IMR-90 (cell line): ENCODE measurements around the gene PPARGC1A. TPM values are rescaled to one million over a fixed set of nuclear protein-coding genes. Genes with fewer than 3 reads are reported as not detected.

Source experiments
- ATAC-seq: fragments of 200-7000 bp; cut with Tn5 transposase; 2 replicates; pipeline ENCODE4 v1.9.1; 2020; ENCODE audit warnings: low read depth, mild to moderate bottlenecking, moderate library complexity
- BruUV-seq: library from RNA; stranded (reverse); fragments of 400-500 nt; replicated peaks from 2 replicates; lab custom pipeline; 2021; lab: Mats Ljungman, UMichigan
- CTCF ChIA-PET: fragments of 300-600 bp; formaldehyde crosslinking; extraction: SDS; loops from one replicate; lab custom pipeline; 2021; ENCODE audit warnings: antibody characterized with exemption; lab: Yijun Ruan, JAX
- POLR2A ChIA-PET: fragments of 300-600 bp; sonication (Branson Sonifier 250); formaldehyde crosslinking; loops from one replicate; lab custom pipeline; 2022; ENCODE audit warnings: antibody characterized with exemption; ENCODE audit not compliant: unreplicated experiment; lab: Charles Lee
- DNase-seq: peaks from one replicate; pipeline ENCODE4 v3.0.0; 2013
- H2AFZ ChIP-seq: replicated peaks from 2 replicates; pipeline ENCODE3; 2013; ENCODE audit warnings: low read length, mild to moderate bottlenecking; ENCODE audit not compliant: poor library complexity
- H2AK5ac ChIP-seq: 2 replicates; pipeline ENCODE4 v1.6.1; 2013; ENCODE audit warnings: low read depth, low read length, inconsistent platforms
- H2AK9ac ChIP-seq: replicated peaks from 2 replicates; pipeline ENCODE3; 2013; ENCODE audit warnings: mild to moderate bottlenecking, low read depth, low read length, moderate library complexity; ENCODE audit not compliant: poor library complexity
- H2BK120ac ChIP-seq: 2 replicates; pipeline ENCODE4 v1.6.1; 2013; ENCODE audit warnings: low read depth, low read length, inconsistent platforms
- H2BK15ac ChIP-seq: 3 replicates; pipeline ENCODE4 v1.6.1; 2013; ENCODE audit warnings: low read depth, low read length, inconsistent platforms
- H2BK20ac ChIP-seq: 2 replicates; pipeline ENCODE4 v1.6.1; 2013; ENCODE audit warnings: low read depth, mild to moderate bottlenecking, inconsistent platforms, low read length, moderate library complexity
- H2BK5ac ChIP-seq: 2 replicates; pipeline ENCODE4 v1.6.1; 2013; ENCODE audit warnings: mild to moderate bottlenecking, low read depth, low read length, inconsistent platforms; ENCODE audit not compliant: poor library complexity, severe bottlenecking
- H3K14ac ChIP-seq: replicated peaks from 2 replicates; pipeline ENCODE4 v1.6.1; 2013; ENCODE audit warnings: low read depth, low read length, inconsistent platforms
- H3K18ac ChIP-seq: 2 replicates; pipeline ENCODE4 v1.6.1; 2013; ENCODE audit warnings: low read depth, low read length, control low read depth
- H3K23ac ChIP-seq: 2 replicates; pipeline ENCODE4 v1.6.1; 2013; ENCODE audit warnings: low read depth, low read length, inconsistent platforms
- H3K27ac ChIP-seq: 2 replicates; pipeline ENCODE4 v1.5.1; 2013; ENCODE audit warnings: mild to moderate bottlenecking, control low read depth, low read length; ENCODE audit not compliant: insufficient read depth
- H3K27me3 ChIP-seq: 2 replicates; pipeline ENCODE4 v1.6.1; 2013; ENCODE audit warnings: low read length; ENCODE audit not compliant: control insufficient read depth, insufficient read depth
- H3K36me3 ChIP-seq: 2 replicates; pipeline ENCODE4 v1.6.1; 2013; ENCODE audit warnings: low read length, mixed read lengths; ENCODE audit not compliant: control insufficient read depth, insufficient read depth
- H3K4ac ChIP-seq: 2 replicates; pipeline ENCODE4 v1.6.1; 2013; ENCODE audit warnings: low read depth, low read length, inconsistent platforms
- H3K4me1 ChIP-seq: 2 replicates; pipeline ENCODE4 v1.6.1; 2013; ENCODE audit warnings: low read length, mixed read lengths; ENCODE audit not compliant: control insufficient read depth, insufficient read depth
- H3K4me2 ChIP-seq: 2 replicates; pipeline ENCODE4 v1.6.1; 2013; ENCODE audit warnings: low read depth, mild to moderate bottlenecking, control low read depth, low read length, moderate library complexity
- H3K4me3 ChIP-seq: 2 replicates; pipeline ENCODE4 v1.5.1; 2013; ENCODE audit warnings: low read depth, mild to moderate bottlenecking, control low read depth, low read length, moderate library complexity; ENCODE audit not compliant: insufficient read depth
- H3K56ac ChIP-seq: 2 replicates; pipeline ENCODE4 v1.6.1; 2013; ENCODE audit warnings: low read length, inconsistent platforms; ENCODE audit not compliant: insufficient read depth; ENCODE audit errors: extremely low read depth
- H3K79me1 ChIP-seq, 2 experiments: 2 replicates each; pipeline ENCODE4 v1.6.1; 2013; ENCODE audit warnings: low read length in 2 of 2, inconsistent platforms in 1 of 2, low read depth in 1 of 2
- H3K9ac ChIP-seq: 2 replicates; pipeline ENCODE4 v1.6.1; 2013; ENCODE audit warnings: low read depth, low read length, control low read depth
- H3K9me1 ChIP-seq: 2 replicates; pipeline ENCODE4 v1.6.1; 2013; ENCODE audit warnings: low read length, inconsistent platforms; ENCODE audit not compliant: insufficient read depth
- H3K9me3 ChIP-seq: 2 replicates; pipeline ENCODE4 v1.6.1; 2013; ENCODE audit warnings: low read length; ENCODE audit not compliant: control insufficient read depth, insufficient read depth
- H4K20me1 ChIP-seq: 2 replicates; pipeline ENCODE4 v1.6.1; 2013; ENCODE audit warnings: low read length, inconsistent platforms; ENCODE audit not compliant: insufficient read depth
- H4K5ac ChIP-seq: 2 replicates; pipeline ENCODE4 v1.6.1; 2013; ENCODE audit warnings: mild to moderate bottlenecking, low read depth, low read length, control low read depth
- H4K8ac ChIP-seq, 2 experiments: 2 replicates each; pipeline ENCODE4 v1.6.1; 2013; ENCODE audit warnings: low read depth in 2 of 2, low read length in 2 of 2, control low read depth in 1 of 2, inconsistent platforms in 1 of 2
- H4K91ac ChIP-seq: 2 replicates; pipeline ENCODE4 v1.6.1; 2013; ENCODE audit warnings: low read depth, low read length, inconsistent platforms; ENCODE audit not compliant: insufficient read depth
- BHLHE40 ChIP-seq: fragments of 150-350 bp; IDR thresholded peaks from 2 replicates; pipeline ENCODE4 v1.6.1; 2016; ENCODE audit warnings: mild to moderate bottlenecking, low read depth, low read length
- CEBPB ChIP-seq: IDR thresholded peaks from 2 replicates; pipeline ENCODE4 v1.6.1; 2012; ENCODE audit warnings: low read depth, low read length, improper control_type of control experiment
- CHD1 ChIP-seq: IDR thresholded peaks from 2 replicates; pipeline ENCODE4 v1.6.1; 2012; ENCODE audit warnings: low read depth, low read length, improper control_type of control experiment
- CTCF ChIP-seq: conservative IDR thresholded peaks from 2 replicates; pipeline ENCODE4 v1.5.1; 2012; ENCODE audit warnings: mild to moderate bottlenecking, low read depth, low read length, improper control_type of control experiment
- FOS ChIP-seq: fragments of 150-350 bp; IDR thresholded peaks from 2 replicates; pipeline ENCODE4 v1.6.1; 2016; ENCODE audit warnings: low read depth, low read length
- MAFK ChIP-seq: IDR thresholded peaks from 2 replicates; pipeline ENCODE4 v1.6.1; 2012; ENCODE audit warnings: low read depth, low read length, improper control_type of control experiment
- MAZ ChIP-seq: IDR thresholded peaks from 2 replicates; pipeline ENCODE4 v1.6.1; 2012; ENCODE audit warnings: low read depth, mild to moderate bottlenecking, low read length, improper control_type of control experiment, moderate library complexity, borderline replicate concordance
- MXI1 ChIP-seq: IDR thresholded peaks from 2 replicates; pipeline ENCODE4 v1.6.1; 2012; ENCODE audit warnings: low read depth, mild to moderate bottlenecking, low read length, moderate library complexity, borderline replicate concordance
- NFE2L2 ChIP-seq: fragments of 150-350 bp; IDR thresholded peaks from 2 replicates; pipeline ENCODE4 v1.6.1; 2016; ENCODE audit warnings: low read depth, mild to moderate bottlenecking, low read length
- POLR2A ChIP-seq: IDR thresholded peaks from 2 replicates; pipeline ENCODE4 v1.6.1; 2012; ENCODE audit warnings: mild to moderate bottlenecking, low read depth, low read length
- RAD21 ChIP-seq: IDR thresholded peaks from 2 replicates; pipeline ENCODE4 v1.6.1; 2012; ENCODE audit warnings: low read length, improper control_type of control experiment
- RCOR1 ChIP-seq: IDR thresholded peaks from 2 replicates; pipeline ENCODE4 v1.6.1; 2012; ENCODE audit warnings: mild to moderate bottlenecking, low read length, improper control_type of control experiment; ENCODE audit not compliant: insufficient replicate concordance
- RFX5 ChIP-seq: IDR thresholded peaks from 2 replicates; pipeline ENCODE4 v1.8.0; 2012; ENCODE audit warnings: low read depth, mild to moderate bottlenecking, low read length, moderate library complexity
- SMC3 ChIP-seq: fragments of 150-350 bp; IDR thresholded peaks from 2 replicates; pipeline ENCODE4 v1.6.1; 2016; ENCODE audit warnings: low read depth, mild to moderate bottlenecking, antibody characterized with exemption, low read length, moderate library complexity
- WGBS, 2 experiments: methylation state at CpG; one replicate each; pipeline versions ENCODE4 v1.1.5 to v1.1.7; 2013; ENCODE audit warnings: missing lambda C conversion rate in 2 of 2; ENCODE audit not compliant: insufficient read length in 1 of 2; ENCODE audit errors: extremely low coverage in 2 of 2; 5-methylcytosine and 5-hydroxymethylcytosine counted together
- dilution Hi-C: fragments of 300-500 bp; cut with HindIII; formaldehyde crosslinking; loops from one replicate; pipeline ENCODE4 v1.14.3; 2018; ENCODE audit warnings: low sequenced_read_pairs; ENCODE audit not compliant: unreplicated experiment
- in situ Hi-C: fragments of 300-500 bp; cut with MboI; formaldehyde crosslinking; loops from 3 replicates; pipeline ENCODE4 v1.14.3; 2019; ENCODE audit warnings: low sequenced_read_pairs, inconsistent platforms, mixed read lengths
- intact Hi-C: fragments of 100-400 bp; cut with micrococcal nuclease; formaldehyde crosslinking; loops from 2 replicates; pipeline ENCODE4 v1.10.0; 2022
- polyA plus RNA-seq, 3 experiments: library from polyadenylated mRNA; depleted of rRNA; stranded (reverse); fragments of >200 nt; gene quantifications; 2 replicates each; pipeline ENCODE4 v1.2.3, GENCODE V29; 2012; ENCODE audit warnings: low replicate concordance in 1 of 3
- total RNA-seq: library from RNA; depleted of rRNA; stranded (reverse); fragments of >200 nt; gene quantifications from 2 replicates; pipeline ENCODE4 v1.2.3, GENCODE V29; 2012
- TF ChIP-seq, protein P1 (sequence below): fragments of 150-350 bp; IDR thresholded peaks from 2 replicates; pipeline ENCODE4 v1.6.1; 2017; ENCODE audit warnings: mild to moderate bottlenecking, antibody characterized with exemption, low read length, low read depth
- TF ChIP-seq, protein P2 (sequence below): fragments of 150-350 bp; IDR thresholded peaks from 2 replicates; pipeline ENCODE4 v1.6.1; 2016; ENCODE audit warnings: low read depth, mild to moderate bottlenecking, low read length, moderate library complexity, borderline replicate concordance

Gene PPARGC1A
- total and polyA plus RNA-seq, 2 of the 4 experiments (the other 2 are of a cell fraction): under 0.01 to 0.03 TPM

DNA sequence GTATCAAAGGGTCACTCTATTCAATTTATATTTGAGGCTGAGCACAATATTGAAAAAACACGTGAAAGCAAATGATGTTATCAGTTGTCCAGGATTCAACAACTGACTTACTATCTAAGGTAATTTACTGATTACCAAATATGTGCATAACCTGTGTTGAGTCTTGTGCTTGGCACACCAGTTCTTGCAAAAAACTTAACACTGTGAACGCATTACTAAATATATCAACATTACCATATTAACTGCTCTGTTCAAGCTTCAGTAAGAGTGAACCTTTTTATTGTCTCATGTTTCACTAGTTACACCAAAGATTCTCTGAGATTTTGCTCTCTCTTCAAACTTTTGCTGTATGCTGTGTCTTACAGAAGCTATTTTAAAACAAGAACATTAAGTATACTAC, 38.4 kb downstream of the PPARGC1A start:
- no peaks in the 10 kb centered on the region for H3K79me1 ChIP-seq
- DNase-seq (no peak), ATAC-seq (no peak)
- H3K4me3 ChIP-seq: no peak overlapping the region
- H4K5ac ChIP-seq: no peak overlapping the region
- H3K9me1 ChIP-seq: peaks cover 3% of the 10 kb centered on the region
- no peak overlapping the region for H2BK20ac ChIP-seq
- H2BK120ac ChIP-seq: no peak overlapping the region
- H4K20me1 ChIP-seq: no peaks in the 10 kb centered on the region
- no peak overlapping the region for H2BK5ac ChIP-seq
- no peak overlapping the region for H2AFZ ChIP-seq
- intact Hi-C loops: no loop called here
- WGBS, 2 experiments: no CpG with 5 or more reads among the region's 2 CpGs
- no peak overlapping the region for H3K14ac ChIP-seq
- no peak overlapping the region for H2AK5ac ChIP-seq
- H4K8ac ChIP-seq: no peak overlapping the region
- H3K27ac ChIP-seq: no peak overlapping the region
- no peak overlapping the region for H3K4me2 ChIP-seq
- no TSS peak for BruUV-seq
- H3K23ac ChIP-seq: no peak overlapping the region
- in situ Hi-C loops: no loop called here
- H3K18ac ChIP-seq: no peak overlapping the region
- POLR2A ChIA-PET: no interaction called here
- dilution Hi-C loops: no loop called here
- H3K4me1 ChIP-seq: peaks cover 5% of the 10 kb centered on the region
- H3K9me3 ChIP-seq: no peaks in the 10 kb centered on the region
- no peak overlapping the region for H2AK9ac ChIP-seq
- no peak for TF ChIP-seq CTCF
- TF ChIP-seq FOS: no peak
- no peak for TF ChIP-seq CEBPB
- TF ChIP-seq CHD1: no peak
- TF ChIP-seq, protein P1, sequence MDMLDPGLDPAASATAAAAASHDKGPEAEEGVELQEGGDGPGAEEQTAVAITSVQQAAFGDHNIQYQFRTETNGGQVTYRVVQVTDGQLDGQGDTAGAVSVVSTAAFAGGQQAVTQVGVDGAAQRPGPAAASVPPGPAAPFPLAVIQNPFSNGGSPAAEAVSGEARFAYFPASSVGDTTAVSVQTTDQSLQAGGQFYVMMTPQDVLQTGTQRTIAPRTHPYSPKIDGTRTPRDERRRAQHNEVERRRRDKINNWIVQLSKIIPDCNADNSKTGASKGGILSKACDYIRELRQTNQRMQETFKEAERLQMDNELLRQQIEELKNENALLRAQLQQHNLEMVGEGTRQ: no peak
- TF ChIP-seq SMC3: no peak
- no peak for TF ChIP-seq RFX5
- no peak for TF ChIP-seq MAZ
- no peak for TF ChIP-seq BHLHE40
- no peak for TF ChIP-seq POLR2A
- TF ChIP-seq RAD21: no peak
- TF ChIP-seq MXI1: no peak
- TF ChIP-seq NFE2L2: no peak
- TF ChIP-seq RCOR1: no peak
- TF ChIP-seq MAFK: no peak
- TF ChIP-seq, protein P2, sequence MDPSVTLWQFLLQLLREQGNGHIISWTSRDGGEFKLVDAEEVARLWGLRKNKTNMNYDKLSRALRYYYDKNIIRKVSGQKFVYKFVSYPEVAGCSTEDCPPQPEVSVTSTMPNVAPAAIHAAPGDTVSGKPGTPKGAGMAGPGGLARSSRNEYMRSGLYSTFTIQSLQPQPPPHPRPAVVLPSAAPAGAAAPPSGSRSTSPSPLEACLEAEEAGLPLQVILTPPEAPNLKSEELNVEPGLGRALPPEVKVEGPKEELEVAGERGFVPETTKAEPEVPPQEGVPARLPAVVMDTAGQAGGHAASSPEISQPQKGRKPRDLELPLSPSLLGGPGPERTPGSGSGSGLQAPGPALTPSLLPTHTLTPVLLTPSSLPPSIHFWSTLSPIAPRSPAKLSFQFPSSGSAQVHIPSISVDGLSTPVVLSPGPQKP: no peak
- no peaks in the 10 kb centered on the region for H3K36me3 ChIP-seq
- CTCF ChIA-PET: no interaction called here
- H4K91ac ChIP-seq: no peak overlapping the region
- H3K56ac ChIP-seq: no peak overlapping the region
- H3K4ac ChIP-seq: no peak overlapping the region
- no peak overlapping the region for H2BK15ac ChIP-seq
- H3K27me3 ChIP-seq: no peaks in the 10 kb centered on the region
- H3K9ac ChIP-seq: no peak overlapping the region
